ENCODE measurements around the gene CWC25. TPM values are rescaled to one million over a fixed set of nuclear protein-coding genes. Genes with fewer than 3 reads are reported as not detected.

CWC25 gene
- total and polyA plus RNA-seq, 2 experiments from 2014 or later, result 11.6 to 29.8 TPM

DNA sequence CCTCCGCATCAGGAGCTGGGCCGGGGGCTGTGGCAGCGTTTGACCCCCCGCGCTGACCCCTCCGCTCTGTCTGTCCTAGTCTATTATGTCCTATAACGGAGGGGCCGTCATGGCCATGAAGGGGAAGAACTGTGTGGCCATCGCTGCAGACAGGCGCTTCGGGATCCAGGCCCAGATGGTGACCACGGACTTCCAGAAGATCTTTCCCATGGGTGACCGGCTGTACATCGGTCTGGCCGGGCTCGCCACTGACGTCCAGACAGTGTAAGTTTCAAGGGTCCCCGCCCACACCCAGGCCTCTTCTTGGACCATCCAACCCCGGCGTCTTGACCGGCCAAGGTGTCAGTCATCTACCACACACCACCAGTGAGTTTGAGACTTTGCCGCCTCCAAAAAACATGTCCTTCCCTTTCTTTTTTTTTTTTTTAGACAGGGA, 72.0 kb downstream of the CWC25 start:
- Histone ChIP-seq H3K79me2 (replicated peaks; ENCODE audit: insufficient read depth) (peaks cover 23% of the 10 kb centered on the region), H3K36me3 (ENCODE audit: insufficient read depth) (peaks cover 10% of the 10 kb centered on the region), H3K4me2 (peak overlapping the region; percentile 91), H4K20me1 (replicated peaks; ENCODE audit: insufficient read depth) (peaks cover 9% of the 10 kb centered on the region; the same call in 1 of the 2 replicates), H3K27ac (ENCODE audit: low read depth) (no peak overlapping the region), H3F3A (replicated peaks; ENCODE audit: low read depth) (peaks cover 2% of the 10 kb centered on the region; the same call in 1 of the 2 replicates), H3K27me3 (ENCODE audit: insufficient read depth) (peaks cover 16% of the 10 kb centered on the region), H2AFZ (no peak overlapping the region), H3K4me1 (ENCODE audit: insufficient read depth) (peaks cover 20% of the 10 kb centered on the region), H3K4me3 (peak overlapping the region; percentile 69), H3K9me2 (ENCODE audit: insufficient read depth) (no peaks in the 10 kb centered on the region)
- ATAC-seq (no peak), DNase-seq (ENCODE audit: low spot score) (no peak)
- TF ChIP-seq, protein P1, sequence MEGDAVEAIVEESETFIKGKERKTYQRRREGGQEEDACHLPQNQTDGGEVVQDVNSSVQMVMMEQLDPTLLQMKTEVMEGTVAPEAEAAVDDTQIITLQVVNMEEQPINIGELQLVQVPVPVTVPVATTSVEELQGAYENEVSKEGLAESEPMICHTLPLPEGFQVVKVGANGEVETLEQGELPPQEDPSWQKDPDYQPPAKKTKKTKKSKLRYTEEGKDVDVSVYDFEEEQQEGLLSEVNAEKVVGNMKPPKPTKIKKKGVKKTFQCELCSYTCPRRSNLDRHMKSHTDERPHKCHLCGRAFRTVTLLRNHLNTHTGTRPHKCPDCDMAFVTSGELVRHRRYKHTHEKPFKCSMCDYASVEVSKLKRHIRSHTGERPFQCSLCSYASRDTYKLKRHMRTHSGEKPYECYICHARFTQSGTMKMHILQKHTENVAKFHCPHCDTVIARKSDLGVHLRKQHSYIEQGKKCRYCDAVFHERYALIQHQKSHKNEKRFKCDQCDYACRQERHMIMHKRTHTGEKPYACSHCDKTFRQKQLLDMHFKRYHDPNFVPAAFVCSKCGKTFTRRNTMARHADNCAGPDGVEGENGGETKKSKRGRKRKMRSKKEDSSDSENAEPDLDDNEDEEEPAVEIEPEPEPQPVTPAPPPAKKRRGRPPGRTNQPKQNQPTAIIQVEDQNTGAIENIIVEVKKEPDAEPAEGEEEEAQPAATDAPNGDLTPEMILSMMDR (conservative IDR thresholded peaks at IDR 0.05; ENCODE audit: low read depth in 2 of 2), result no peak
- TF ChIP-seq CREB1 (CRISPR knock-in tag; IDR thresholded peaks at IDR 0.05; ENCODE audit: low read depth), result no peak
- H3K27ac Mint-ChIP-seq, result peak overlapping the region; percentile 31; the same call in 1 of the 2 replicates
- peaks cover 12% of the 10 kb centered on the region for H3K4me1 Mint-ChIP-seq
- H3K9me3 Mint-ChIP-seq, result peaks cover 5% of the 10 kb centered on the region
- H3K27me3 Mint-ChIP-seq (ENCODE audit: insufficient read depth, low read depth, poor library complexity), result peaks cover 27% of the 10 kb centered on the region
- peak overlapping the region; percentile 97 for H3K4me3 Mint-ChIP-seq
- H3K36me3 Mint-ChIP-seq (ENCODE audit: low read depth), result peaks cover 30% of the 10 kb centered on the region

DNA sequence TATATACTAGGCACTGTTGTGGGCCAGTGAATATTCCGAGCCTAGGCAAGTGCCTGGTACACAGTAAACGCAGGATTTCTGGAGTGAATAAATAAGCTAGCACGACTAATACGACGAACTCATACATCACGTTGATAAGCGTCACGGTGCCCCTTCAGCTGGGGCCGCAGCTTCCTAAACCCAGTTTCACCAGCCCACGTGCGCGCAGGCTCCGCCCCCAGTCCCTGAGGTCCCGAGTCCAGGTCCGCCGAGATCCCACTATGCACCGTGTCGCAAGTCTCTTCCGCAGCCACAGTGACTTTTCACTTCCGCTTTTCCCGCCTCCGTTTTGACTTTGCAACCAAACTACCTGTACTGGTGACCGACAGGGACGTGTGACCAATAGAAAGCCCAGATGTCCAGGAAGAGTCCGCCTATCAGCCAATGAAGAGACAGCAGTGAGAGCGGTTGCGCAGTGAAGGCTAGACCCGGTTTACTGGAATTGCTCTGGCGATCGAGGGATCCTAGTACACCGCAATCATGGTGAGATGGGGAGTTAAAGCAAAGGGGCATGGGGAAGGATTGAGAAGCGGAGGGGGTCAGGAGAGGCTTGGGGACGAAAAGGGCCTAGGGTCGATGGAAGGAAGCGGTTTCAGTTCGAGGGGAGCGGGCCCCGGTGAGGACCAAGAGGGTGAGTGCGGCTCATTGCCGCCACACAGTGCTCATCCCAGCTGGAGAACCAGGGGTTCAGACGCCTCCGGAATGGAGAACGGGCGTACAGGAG, 72.6 kb downstream of the CWC25 start, which contains the start of gene PSMB3:
TSS of gene PSMB3 (plus strand) at position 434 of the 763 bp plus-strand sequence. CDS start at position 520, 86 bp downstream.
- Histone ChIP-seq H2AFZ (peak within 1 kb of the TSS; percentile 64), H3K27me3 (ENCODE audit: insufficient read depth) (peaks cover 16% of the 10 kb centered on the region)

More for the DNA sequence above, 72.6 kb downstream of the CWC25 start, which contains the start of gene PSMB3:
- Mint-ChIP-seq H3K27ac (peak within 1 kb of the TSS; percentile 98), H3K4me1 (peaks cover 12% of the 10 kb centered on the region), H3K27me3 (ENCODE audit: insufficient read depth, low read depth, poor library complexity) (peaks cover 27% of the 10 kb centered on the region), H3K9me3 (peaks cover 5% of the 10 kb centered on the region), H3K4me3 (peak within 1 kb of the TSS; percentile 97), H3K36me3 (ENCODE audit: low read depth) (peaks cover 30% of the 10 kb centered on the region)
- Histone ChIP-seq H3F3A (replicated peaks; ENCODE audit: low read depth) (peaks cover 2% of the 10 kb centered on the region; the same call in 1 of the 2 replicates), H3K9me2 (ENCODE audit: insufficient read depth) (no peaks in the 10 kb centered on the region), H3K27ac (ENCODE audit: low read depth) (peak within 1 kb of the TSS; percentile 72), H3K36me3 (ENCODE audit: insufficient read depth) (peaks cover 10% of the 10 kb centered on the region), H3K4me1 (ENCODE audit: insufficient read depth) (peaks cover 20% of the 10 kb centered on the region), H3K4me3 (peak within 1 kb of the TSS; percentile 69), H3K4me2 (peak within 1 kb of the TSS; percentile 96), H4K20me1 (replicated peaks; ENCODE audit: insufficient read depth) (peaks cover 9% of the 10 kb centered on the region; the same call in 1 of the 2 replicates), H3K79me2 (replicated peaks; ENCODE audit: insufficient read depth) (peaks cover 28% of the 10 kb centered on the region)
- DNase-seq (ENCODE audit: low spot score) (peak; percentile 99), ATAC-seq (peak; percentile 68)
- TF ChIP-seq CREB1 (CRISPR knock-in tag; IDR thresholded peaks at IDR 0.05; ENCODE audit: low read depth) (peak; percentile 70; the same call in 1 of the 2 replicates), JUNB (IDR thresholded peaks at IDR 0.05; ENCODE audit: unreplicated experiment) (no peak), NANOG (IDR thresholded peaks at IDR 0.05; ENCODE audit: borderline replicate concordance) (peak; percentile 81), STAT1 (IDR thresholded peaks at IDR 0.05; ENCODE audit: unreplicated experiment) (no peak), ZNF114 (CRISPR knock-in tag; IDR thresholded peaks at IDR 0.05) (no peak), POLR2AphosphoS5 (IDR thresholded peaks at IDR 0.05; ENCODE audit: low read depth) (peak; percentile 86)
- TF ChIP-seq, protein P1 (conservative IDR thresholded peaks at IDR 0.05; ENCODE audit: low read depth in 2 of 2), result no peak
- TF ChIP-seq, protein P2, sequence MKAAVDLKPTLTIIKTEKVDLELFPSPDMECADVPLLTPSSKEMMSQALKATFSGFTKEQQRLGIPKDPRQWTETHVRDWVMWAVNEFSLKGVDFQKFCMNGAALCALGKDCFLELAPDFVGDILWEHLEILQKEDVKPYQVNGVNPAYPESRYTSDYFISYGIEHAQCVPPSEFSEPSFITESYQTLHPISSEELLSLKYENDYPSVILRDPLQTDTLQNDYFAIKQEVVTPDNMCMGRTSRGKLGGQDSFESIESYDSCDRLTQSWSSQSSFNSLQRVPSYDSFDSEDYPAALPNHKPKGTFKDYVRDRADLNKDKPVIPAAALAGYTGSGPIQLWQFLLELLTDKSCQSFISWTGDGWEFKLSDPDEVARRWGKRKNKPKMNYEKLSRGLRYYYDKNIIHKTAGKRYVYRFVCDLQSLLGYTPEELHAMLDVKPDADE (IDR thresholded peaks at IDR 0.05), result peak; percentile 88
- TF ChIP-seq, protein P3, sequence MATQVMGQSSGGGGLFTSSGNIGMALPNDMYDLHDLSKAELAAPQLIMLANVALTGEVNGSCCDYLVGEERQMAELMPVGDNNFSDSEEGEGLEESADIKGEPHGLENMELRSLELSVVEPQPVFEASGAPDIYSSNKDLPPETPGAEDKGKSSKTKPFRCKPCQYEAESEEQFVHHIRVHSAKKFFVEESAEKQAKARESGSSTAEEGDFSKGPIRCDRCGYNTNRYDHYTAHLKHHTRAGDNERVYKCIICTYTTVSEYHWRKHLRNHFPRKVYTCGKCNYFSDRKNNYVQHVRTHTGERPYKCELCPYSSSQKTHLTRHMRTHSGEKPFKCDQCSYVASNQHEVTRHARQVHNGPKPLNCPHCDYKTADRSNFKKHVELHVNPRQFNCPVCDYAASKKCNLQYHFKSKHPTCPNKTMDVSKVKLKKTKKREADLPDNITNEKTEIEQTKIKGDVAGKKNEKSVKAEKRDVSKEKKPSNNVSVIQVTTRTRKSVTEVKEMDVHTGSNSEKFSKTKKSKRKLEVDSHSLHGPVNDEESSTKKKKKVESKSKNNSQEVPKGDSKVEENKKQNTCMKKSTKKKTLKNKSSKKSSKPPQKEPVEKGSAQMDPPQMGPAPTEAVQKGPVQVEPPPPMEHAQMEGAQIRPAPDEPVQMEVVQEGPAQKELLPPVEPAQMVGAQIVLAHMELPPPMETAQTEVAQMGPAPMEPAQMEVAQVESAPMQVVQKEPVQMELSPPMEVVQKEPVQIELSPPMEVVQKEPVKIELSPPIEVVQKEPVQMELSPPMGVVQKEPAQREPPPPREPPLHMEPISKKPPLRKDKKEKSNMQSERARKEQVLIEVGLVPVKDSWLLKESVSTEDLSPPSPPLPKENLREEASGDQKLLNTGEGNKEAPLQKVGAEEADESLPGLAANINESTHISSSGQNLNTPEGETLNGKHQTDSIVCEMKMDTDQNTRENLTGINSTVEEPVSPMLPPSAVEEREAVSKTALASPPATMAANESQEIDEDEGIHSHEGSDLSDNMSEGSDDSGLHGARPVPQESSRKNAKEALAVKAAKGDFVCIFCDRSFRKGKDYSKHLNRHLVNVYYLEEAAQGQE (IDR thresholded peaks at IDR 0.05; ENCODE audit: unreplicated experiment), result no peak

All from GM23338 (cell line).